ENCODE measurements around the gene CX3CL1. TPM values are rescaled to one million over a fixed set of nuclear protein-coding genes. Genes with fewer than 3 reads are reported as not detected.

CX3CL1 gene
- total RNA-seq, 2 donors from 2014 or later: 106 to 117 TPM

GRCh38 chr16:57357330-57358085 is 14.8 kb upstream of the CX3CL1 start:
- no peaks in the 10 kb centered on the region for H3K27me3 ChIP-seq (replicated peaks; ENCODE audit: insufficient read depth)
- H3K36me3 ChIP-seq: no peaks in the 10 kb centered on the region
- DNase-seq (ENCODE audit: low spot score) (no peak), ATAC-seq (ENCODE audit: insufficient number of reproducible peaks, low FRiP score, low read depth) (no peak)
- TF ChIP-seq, protein P1, sequence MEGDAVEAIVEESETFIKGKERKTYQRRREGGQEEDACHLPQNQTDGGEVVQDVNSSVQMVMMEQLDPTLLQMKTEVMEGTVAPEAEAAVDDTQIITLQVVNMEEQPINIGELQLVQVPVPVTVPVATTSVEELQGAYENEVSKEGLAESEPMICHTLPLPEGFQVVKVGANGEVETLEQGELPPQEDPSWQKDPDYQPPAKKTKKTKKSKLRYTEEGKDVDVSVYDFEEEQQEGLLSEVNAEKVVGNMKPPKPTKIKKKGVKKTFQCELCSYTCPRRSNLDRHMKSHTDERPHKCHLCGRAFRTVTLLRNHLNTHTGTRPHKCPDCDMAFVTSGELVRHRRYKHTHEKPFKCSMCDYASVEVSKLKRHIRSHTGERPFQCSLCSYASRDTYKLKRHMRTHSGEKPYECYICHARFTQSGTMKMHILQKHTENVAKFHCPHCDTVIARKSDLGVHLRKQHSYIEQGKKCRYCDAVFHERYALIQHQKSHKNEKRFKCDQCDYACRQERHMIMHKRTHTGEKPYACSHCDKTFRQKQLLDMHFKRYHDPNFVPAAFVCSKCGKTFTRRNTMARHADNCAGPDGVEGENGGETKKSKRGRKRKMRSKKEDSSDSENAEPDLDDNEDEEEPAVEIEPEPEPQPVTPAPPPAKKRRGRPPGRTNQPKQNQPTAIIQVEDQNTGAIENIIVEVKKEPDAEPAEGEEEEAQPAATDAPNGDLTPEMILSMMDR (IDR thresholded peaks at IDR 0.05): no peak
- H3K4me3 ChIP-seq: no peak overlapping the region
- H3K4me1 ChIP-seq (ENCODE audit: control insufficient read depth in 1 of 2, low read depth in 2 of 2): peaks cover 0 to 5% of the 10 kb centered on the region in 2 donors
- H3K9me3 ChIP-seq: no peaks in the 10 kb centered on the region
- no peak overlapping the region for H3K27ac ChIP-seq

GRCh38 chr16:57358086-57358420 is 14.2 kb upstream of the CX3CL1 start:
- Histone ChIP-seq H3K9me3 (no peaks in the 10 kb centered on the region), H3K4me1 (ENCODE audit: control insufficient read depth in 1 of 2, low read depth in 2 of 2) (peaks cover 0 to 5% of the 10 kb centered on the region in 2 donors), H3K4me3 (no peak overlapping the region), H3K27ac (no peak overlapping the region), H3K36me3 (no peaks in the 10 kb centered on the region), H3K27me3 (replicated peaks; ENCODE audit: insufficient read depth) (no peaks in the 10 kb centered on the region)
- TF ChIP-seq, protein P1 (IDR thresholded peaks at IDR 0.05): no peak
- DNase-seq (ENCODE audit: low spot score) (no peak), ATAC-seq (ENCODE audit: insufficient number of reproducible peaks, low FRiP score, low read depth) (no peak)

GRCh38 chr16:57358527-57359095 is 13.7 kb upstream of the CX3CL1 start, which contains the start of gene CCL22:
TSS of gene CCL22 (plus strand) at chr16:57358783. CDS start at chr16:57358817, 34 bp downstream.
- no peak for DNase-seq (ENCODE audit: low spot score)

GRCh38 chr16:57360321-57360935 is 11.9 kb upstream of the CX3CL1 start:
- TF ChIP-seq, protein P1 (IDR thresholded peaks at IDR 0.05): no peak
- DNase-seq (ENCODE audit: low spot score) (no peak), ATAC-seq (ENCODE audit: insufficient number of reproducible peaks, low FRiP score, low read depth) (no peak)

More at GRCh38 chr16:57358527-57359095, 13.7 kb upstream of the CX3CL1 start, which contains the start of gene CCL22:
- no peaks in the 10 kb centered on the region for H3K9me3 ChIP-seq
- TF ChIP-seq, protein P1 (IDR thresholded peaks at IDR 0.05): no peak
- H3K4me3 ChIP-seq: no peak within 1 kb of the TSS
- no peaks in the 10 kb centered on the region for H3K36me3 ChIP-seq
- no peaks in the 10 kb centered on the region for H3K27me3 ChIP-seq (replicated peaks; ENCODE audit: insufficient read depth)
- H3K27ac ChIP-seq: no peak within 1 kb of the TSS
- peaks cover 0 to 5% of the 10 kb centered on the region in 2 donors for H3K4me1 ChIP-seq (ENCODE audit: control insufficient read depth in 1 of 2, low read depth in 2 of 2)
- ATAC-seq (ENCODE audit: insufficient number of reproducible peaks, low FRiP score, low read depth): no peak

GRCh38 chr16:57361404-57361803 is 10.9 kb upstream of the CX3CL1 start:
- TF ChIP-seq, protein P1 (IDR thresholded peaks at IDR 0.05): no peak
- DNase-seq (ENCODE audit: low spot score): no peak
- Histone ChIP-seq H3K27ac (no peak overlapping the region), H3K4me1 (ENCODE audit: control insufficient read depth in 1 of 2, low read depth in 2 of 2) (peaks cover 0 to 6% of the 10 kb centered on the region in 2 donors), H3K9me3 (no peaks in the 10 kb centered on the region), H3K36me3 (no peaks in the 10 kb centered on the region), H3K27me3 (replicated peaks; ENCODE audit: insufficient read depth) (no peaks in the 10 kb centered on the region), H3K4me3 (no peak overlapping the region)
- ATAC-seq (ENCODE audit: insufficient number of reproducible peaks, low FRiP score, low read depth): no peak

More at GRCh38 chr16:57360321-57360935, 11.9 kb upstream of the CX3CL1 start:
- H3K27ac ChIP-seq: no peak overlapping the region
- H3K27me3 ChIP-seq (replicated peaks; ENCODE audit: insufficient read depth): no peaks in the 10 kb centered on the region
- H3K4me1 ChIP-seq (ENCODE audit: control insufficient read depth in 1 of 2, low read depth in 2 of 2): peaks cover 0 to 5% of the 10 kb centered on the region in 2 donors
- H3K9me3 ChIP-seq: no peaks in the 10 kb centered on the region
- no peaks in the 10 kb centered on the region for H3K36me3 ChIP-seq
- H3K4me3 ChIP-seq: no peak overlapping the region
